GM19452 (cell line): ENCODE results near the gene LSM3.

ENCODE experiments used
- ATAC-seq: cut with Tn5 transposase; IDR thresholded peaks from one replicate; pipeline ENCODE4 v1.9.1; 2021; ENCODE audit not compliant: unreplicated experiment

LSM3 gene

GRCh38 chr3:14178247-14179113 is at the start of gene LSM3, which contains the start of gene XPC:
Gene LSM3 (plus strand): TSS chr3:14178817. CDS start chr3:14178861, 44 bp downstream.
Gene XPC (minus strand): TSS chr3:14178601. CDS start chr3:14178568, 33 bp downstream.
- ATAC-seq, result peak; percentile 91

- ATAC-seq, result no peak
These were observed 49.3 kb upstream of the LSM3 start for GRCh38 chr3:14129296-14129695.

GRCh38 chr3:14130230-14130629 is 48.4 kb upstream of the LSM3 start:
- no peak for ATAC-seq

DNA sequence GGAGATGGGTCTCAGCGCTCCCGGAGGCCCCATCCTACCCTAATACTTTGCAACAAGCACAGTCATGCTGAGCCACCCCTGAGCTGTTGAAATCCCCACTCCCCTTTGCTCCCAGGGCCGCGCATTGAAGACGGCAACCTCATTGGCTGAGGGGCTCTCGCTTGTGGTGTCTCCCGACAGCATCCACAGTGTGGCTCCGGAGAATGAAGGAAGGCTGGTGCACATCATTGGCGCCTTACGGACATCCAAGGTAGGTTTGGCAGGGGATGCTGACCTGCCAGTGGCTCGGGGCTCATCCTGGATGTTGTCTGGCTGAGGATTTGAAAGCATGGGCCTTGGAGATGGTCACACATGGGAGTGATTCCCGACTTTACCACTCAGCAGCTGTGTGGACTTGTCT is 47.9 kb upstream of the LSM3 start:
- no peak for ATAC-seq

GRCh38 chr3:14131134-14131533 is 47.5 kb upstream of the LSM3 start:
- no peak for ATAC-seq

DNA sequence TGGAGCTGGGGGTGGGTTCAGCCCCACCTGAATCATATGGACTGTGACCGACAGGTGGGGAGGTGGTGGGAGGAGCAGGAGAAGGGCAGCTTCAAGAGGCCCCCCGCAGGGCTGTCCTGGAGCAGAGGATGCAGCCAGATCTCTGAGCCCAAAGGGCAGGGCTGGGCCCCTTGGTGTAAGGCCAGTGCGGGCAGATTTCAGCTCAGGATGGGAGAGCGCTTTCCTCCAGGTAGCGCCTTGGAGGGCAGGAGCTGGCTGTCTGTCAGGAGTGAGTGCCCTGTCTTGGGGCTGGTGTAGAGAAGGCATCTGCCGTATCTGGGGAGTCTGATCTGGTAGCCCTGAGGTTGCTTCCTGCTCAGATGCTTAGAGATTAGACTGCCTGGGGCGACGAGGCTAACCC is 46.5 kb upstream of the LSM3 start:
- ATAC-seq, result no peak

DNA sequence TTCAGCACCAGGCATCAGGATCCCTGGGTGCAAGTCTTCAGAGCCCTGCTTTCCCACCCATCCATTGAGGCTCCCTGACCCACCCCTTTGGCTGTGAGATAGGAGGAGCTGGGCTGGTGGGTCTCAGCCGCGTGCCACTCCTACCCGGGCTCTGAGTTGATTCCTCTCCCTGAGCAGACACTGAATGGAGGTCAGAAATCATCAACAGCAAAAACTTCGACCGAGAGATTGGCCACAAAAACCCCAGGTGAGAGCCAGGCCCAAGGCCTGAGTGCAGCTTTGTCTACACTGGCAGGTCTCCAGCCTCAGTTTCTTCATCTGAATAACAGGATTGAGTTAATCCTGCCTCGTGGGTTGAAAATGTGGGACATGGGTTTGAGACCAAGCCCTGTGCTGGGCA is 45.9 kb upstream of the LSM3 start:
- no peak for ATAC-seq

DNA sequence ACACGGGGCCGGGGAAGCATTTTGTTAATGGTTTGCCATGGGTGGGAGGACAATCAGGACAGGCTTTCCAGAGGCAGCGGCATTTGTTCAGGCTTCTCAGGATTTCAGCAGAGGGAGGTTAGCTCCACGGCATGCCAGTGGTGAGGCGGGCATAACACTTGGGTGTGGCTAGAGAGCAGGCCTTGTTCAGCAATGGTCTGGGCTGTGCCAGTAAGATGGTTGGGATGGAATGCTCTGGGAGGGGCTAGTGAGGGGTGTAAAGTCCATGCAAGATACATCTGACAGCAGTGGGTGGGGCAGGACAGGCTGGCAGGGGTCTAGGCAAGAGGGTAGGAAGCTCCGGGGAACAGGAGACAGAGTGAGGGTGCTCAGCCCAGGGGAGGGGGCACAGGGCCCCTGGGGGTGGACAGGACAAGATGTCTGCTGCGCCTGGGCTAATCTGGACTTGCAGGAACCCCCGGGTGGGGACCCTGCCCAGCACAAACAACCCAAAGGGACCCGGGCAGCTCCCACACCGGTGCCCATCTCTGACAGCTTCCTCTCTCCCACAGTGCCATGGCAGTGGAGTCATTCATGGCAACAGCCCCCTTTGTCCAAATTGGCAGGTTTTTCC is 45.3 kb upstream of the LSM3 start:
- ATAC-seq, result no peak

DNA sequence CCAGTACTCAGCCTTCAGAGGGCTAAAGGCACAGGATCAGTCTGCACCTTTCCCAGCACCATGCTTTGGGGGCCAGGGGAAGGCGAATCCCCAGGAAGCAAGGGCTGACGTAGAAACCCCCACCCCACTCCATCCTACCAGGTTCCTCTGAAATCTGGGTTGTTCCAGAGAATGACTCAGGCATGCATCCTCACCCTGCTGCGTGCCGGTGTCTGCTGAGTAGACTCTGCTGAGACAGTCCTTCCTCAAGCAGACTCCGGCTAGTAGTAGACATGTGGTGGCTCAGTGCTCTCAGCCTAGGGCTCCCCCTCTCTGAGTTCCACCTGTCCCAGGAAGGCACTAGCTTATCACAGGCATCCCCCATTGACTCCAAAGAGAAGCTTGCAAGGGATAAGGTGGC is 44.7 kb upstream of the LSM3 start:
- no peak for ATAC-seq

DNA sequence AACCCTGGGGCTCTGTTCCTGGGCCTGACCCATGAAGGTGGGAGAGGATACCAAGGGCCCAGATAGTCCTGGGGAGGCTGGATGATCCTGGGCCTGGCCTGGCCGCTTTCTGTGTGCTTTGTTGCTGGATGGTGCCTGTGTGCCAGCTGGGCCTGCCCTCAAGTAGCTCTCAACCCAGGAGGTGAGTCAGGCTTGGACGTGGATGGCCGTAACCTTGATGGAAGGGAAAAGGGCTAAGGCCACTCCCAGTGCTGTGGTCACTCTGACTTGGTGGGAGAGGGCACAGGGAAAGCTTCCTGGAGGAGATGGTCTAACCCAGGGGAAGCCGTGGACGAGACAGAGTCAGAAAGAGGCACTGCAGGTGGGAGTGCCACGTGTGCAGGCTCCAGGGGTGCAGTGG is 44.3 kb upstream of the LSM3 start:
- no peak for ATAC-seq

- ATAC-seq, result no peak
These were observed 43.0 kb upstream of the LSM3 start for GRCh38 chr3:14135581-14135980.

GRCh38 chr3:14137004-14137403 is 41.6 kb upstream of the LSM3 start:
- no peak for ATAC-seq

DNA sequence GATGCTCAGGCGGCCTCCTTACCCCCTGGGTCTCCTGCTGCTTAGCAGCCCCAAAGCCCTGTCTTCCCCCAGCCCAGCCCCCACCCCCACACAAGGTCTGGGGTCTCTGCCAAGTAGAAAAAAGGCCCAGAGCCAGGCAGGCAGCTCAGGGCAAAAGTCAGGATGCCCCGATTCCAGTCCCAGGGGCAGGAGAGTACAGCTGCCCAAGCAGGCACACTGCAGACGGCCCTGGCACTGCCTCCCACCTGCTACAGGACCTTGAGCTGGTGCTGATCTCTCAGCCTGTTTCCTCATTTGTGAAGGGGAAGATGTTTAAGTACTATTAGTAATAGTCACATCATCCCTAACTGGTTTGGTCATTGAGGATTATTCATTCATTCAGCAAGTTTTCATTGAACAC is 41.2 kb upstream of the LSM3 start:
- no peak for ATAC-seq

- no peak for ATAC-seq
These were observed 40.3 kb upstream of the LSM3 start for GRCh38 chr3:14138109-14138877.

GRCh38 chr3:14138878-14139655 is 39.5 kb upstream of the LSM3 start:
- no peak for ATAC-seq

GRCh38 chr3:14139771-14140170 is 38.8 kb upstream of the LSM3 start:
- no peak for ATAC-seq

- no peak for ATAC-seq
These were observed 37.9 kb upstream of the LSM3 start for GRCh38 chr3:14140668-14141067.

DNA sequence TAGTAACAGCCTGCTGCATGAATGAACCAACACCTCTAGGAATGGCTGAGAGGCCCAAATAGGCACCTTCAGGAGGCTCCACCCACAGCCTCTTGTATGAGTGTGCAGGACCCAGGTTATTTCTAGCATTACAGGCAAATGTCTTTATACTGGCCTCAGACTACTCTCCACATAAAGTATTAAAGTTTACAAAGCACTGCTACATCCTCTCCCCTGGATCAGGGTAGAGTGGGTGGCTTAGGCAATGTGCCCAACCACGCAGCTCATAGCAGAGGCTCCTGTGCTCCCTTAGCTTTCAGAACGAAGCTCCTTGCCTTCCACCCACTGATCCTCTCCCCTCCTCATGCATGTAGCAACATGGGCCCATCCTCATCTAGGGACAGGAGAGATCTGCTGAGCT is 37.5 kb upstream of the LSM3 start:
- ATAC-seq, result no peak

GRCh38 chr3:14141602-14142341 is 36.8 kb upstream of the LSM3 start:
- no peak for ATAC-seq

- no peak for ATAC-seq
These were observed 35.9 kb upstream of the LSM3 start for GRCh38 chr3:14142567-14143270.
